ENCODE measurements around the gene KIF17. TPM values are rescaled to one million over a fixed set of nuclear protein-coding genes. Genes with fewer than 3 reads are reported as not detected.

The KIF17 gene
- total RNA-seq, 1 experiment from 2014 or later = 2.4 TPM

DNA sequence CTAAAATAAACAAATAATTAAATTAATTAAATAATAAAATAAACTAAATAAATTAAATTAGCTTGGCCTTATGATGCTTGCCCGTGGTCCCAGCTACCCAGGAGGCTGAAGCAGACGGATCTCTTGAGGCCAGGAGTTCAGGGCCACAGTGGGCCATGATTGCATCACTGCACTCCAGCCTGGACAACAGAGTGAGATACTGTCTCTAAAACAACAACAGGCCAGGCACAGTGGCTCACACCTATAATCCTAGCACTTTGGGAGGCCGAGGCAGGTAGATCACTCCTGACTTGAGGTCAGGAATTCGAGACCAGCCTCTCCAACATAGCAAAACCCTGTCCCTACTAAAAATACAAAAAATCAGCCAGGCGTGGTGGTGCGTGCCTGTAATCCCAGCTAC, 96.8 kb downstream of the KIF17 start (continued):
- TF ChIP-seq, protein P1, sequence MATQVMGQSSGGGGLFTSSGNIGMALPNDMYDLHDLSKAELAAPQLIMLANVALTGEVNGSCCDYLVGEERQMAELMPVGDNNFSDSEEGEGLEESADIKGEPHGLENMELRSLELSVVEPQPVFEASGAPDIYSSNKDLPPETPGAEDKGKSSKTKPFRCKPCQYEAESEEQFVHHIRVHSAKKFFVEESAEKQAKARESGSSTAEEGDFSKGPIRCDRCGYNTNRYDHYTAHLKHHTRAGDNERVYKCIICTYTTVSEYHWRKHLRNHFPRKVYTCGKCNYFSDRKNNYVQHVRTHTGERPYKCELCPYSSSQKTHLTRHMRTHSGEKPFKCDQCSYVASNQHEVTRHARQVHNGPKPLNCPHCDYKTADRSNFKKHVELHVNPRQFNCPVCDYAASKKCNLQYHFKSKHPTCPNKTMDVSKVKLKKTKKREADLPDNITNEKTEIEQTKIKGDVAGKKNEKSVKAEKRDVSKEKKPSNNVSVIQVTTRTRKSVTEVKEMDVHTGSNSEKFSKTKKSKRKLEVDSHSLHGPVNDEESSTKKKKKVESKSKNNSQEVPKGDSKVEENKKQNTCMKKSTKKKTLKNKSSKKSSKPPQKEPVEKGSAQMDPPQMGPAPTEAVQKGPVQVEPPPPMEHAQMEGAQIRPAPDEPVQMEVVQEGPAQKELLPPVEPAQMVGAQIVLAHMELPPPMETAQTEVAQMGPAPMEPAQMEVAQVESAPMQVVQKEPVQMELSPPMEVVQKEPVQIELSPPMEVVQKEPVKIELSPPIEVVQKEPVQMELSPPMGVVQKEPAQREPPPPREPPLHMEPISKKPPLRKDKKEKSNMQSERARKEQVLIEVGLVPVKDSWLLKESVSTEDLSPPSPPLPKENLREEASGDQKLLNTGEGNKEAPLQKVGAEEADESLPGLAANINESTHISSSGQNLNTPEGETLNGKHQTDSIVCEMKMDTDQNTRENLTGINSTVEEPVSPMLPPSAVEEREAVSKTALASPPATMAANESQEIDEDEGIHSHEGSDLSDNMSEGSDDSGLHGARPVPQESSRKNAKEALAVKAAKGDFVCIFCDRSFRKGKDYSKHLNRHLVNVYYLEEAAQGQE (IDR thresholded peaks at IDR 0.05; ENCODE audit: low read depth) = no peak
- TF ChIP-seq RAD21 (IDR thresholded peaks at IDR 0.05; ENCODE audit: low read depth) = no peak

DNA sequence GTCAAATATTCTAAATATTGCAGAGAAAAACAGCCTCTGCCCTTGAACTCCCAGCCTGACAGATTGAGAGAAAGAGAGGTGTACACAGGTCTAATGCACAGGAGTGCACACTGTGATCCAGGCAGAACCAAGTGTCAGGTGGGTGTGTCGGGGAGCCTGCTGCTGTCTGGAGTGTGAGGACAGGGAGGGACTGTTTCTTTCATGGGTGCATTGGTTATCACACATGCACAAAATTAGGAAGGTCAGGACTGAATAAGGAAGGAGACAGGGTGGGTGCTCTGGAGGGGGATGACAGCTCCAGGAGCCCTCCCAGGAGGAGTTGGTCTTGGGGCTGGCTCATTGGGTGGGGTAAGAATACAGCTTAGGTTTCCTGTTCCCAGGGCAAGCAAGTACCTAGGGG, 97.8 kb downstream of the KIF17 start:
- TF ChIP-seq ATF3 (IDR thresholded peaks at IDR 0.05) (no peak), CEBPB (IDR thresholded peaks at IDR 0.05; ENCODE audit: low read depth) (no peak)
- TF ChIP-seq, protein P1 (IDR thresholded peaks at IDR 0.05; ENCODE audit: low read depth) = no peak
- POLR2A ChIA-PET = interaction anchor here (1.6 kb wide), 1 partner anchor 14 kb away, joined by 5 read pairs; the partner anchor contains the start of gene PINK1
- Histone ChIP-seq H2AFZ (ENCODE audit: low read depth, low read length, poor library complexity, severe bottlenecking) (no peak overlapping the region), H3K27me3 (ENCODE audit: insufficient read depth, low read length) (no peaks in the 10 kb centered on the region), H3K4me3 (replicated peaks in 1 of 2; ENCODE audit: low read depth in 1 of 2, low read length in 2 of 2) (no peak overlapping the region), H3K27ac (ENCODE audit: low read depth, low read length) (no peak overlapping the region), H3K9ac (ENCODE audit: low read length) (no peak overlapping the region), H3K9me3 (ENCODE audit: control insufficient read depth in 1 of 2, insufficient read depth in 1 of 2, low read depth in 1 of 2, low read length in 2 of 2) (no peaks in the 10 kb centered on the region), H3K9me2 (ENCODE audit: insufficient read depth) (no peaks in the 10 kb centered on the region), H3K4me1 (ENCODE audit: control insufficient read depth in 1 of 2, insufficient read depth in 2 of 2, low read length in 2 of 2) (no peaks in the 10 kb centered on the region; a peak in 2 of 4 replicates), H3K79me2 (ENCODE audit: insufficient read depth, low read length) (no peaks in the 10 kb centered on the region), H4K20me1 (ENCODE audit: insufficient read depth) (no peaks in the 10 kb centered on the region), H3K36me3 (ENCODE audit: control insufficient read depth in 1 of 2, insufficient read depth in 2 of 2, low read length in 2 of 2) (no peaks in the 10 kb centered on the region; a peak in 1 of 4 replicates), H3K4me2 (ENCODE audit: low read length) (no peak overlapping the region)
- intact Hi-C loops (cut with micrococcal nuclease) = no loop called here
- RAD21 ChIA-PET (ENCODE audit: low non-redundant PET in 1 of 2, low total read pairs in 2 of 2, uncharacterized antibody in 2 of 2, unreplicated experiment in 2 of 2) = no interaction called here
- no peak for ATAC-seq
- BruUV-seq (replicated peaks) = no TSS peak
- DNase-seq (ENCODE audit: low read depth, low spot score) = no peak
- CTCF ChIA-PET = no interaction called here

Data from HCT116 (cell line).